Thoracic aorta (tissue), 2 donors: ENCODE measurements around the gene RUNX1. TPM values are rescaled to one million over a fixed set of nuclear protein-coding genes. Genes with fewer than 3 reads are reported as not detected.

Experiments used
- ATAC-seq: fragments of 150-250 bp; one replicate; pipeline ENCODE4 v1.8.0; 2017; ENCODE audit warnings: low read depth; ENCODE audit not compliant: insufficient number of reproducible peaks, low FRiP score
- DNase-seq: peaks from one replicate; pipeline ENCODE4 v3.0.0-alpha.2; 2020; ENCODE audit warnings: low spot score
- H3K27ac ChIP-seq, 2 donors: fragments of 200-600 bp; sonication (generic); 1 replicate in 1 of 2; 2 replicates in 1 of 2; pipeline ENCODE4 v1.5.1; 2016; ENCODE audit warnings: mild to moderate bottlenecking in 2 of 2, moderate library complexity in 2 of 2
- H3K27me3 ChIP-seq: fragments of 200-600 bp; sonication (generic); replicated peaks from 2 replicates; pipeline ENCODE4 v1.6.0; 2016; ENCODE audit warnings: mild to moderate bottlenecking; ENCODE audit not compliant: insufficient read depth
- H3K36me3 ChIP-seq: fragments of 200-600 bp; sonication (generic); one replicate; pipeline ENCODE4 v1.5.1; 2016
- H3K4me1 ChIP-seq, 2 donors: fragments of 200-600 bp; sonication (generic); 1 replicate in 1 of 2; 2 replicates in 1 of 2; pipeline versions ENCODE4 v1.5.1 to v1.6.0; 2016; ENCODE audit warnings: low read depth in 2 of 2, mild to moderate bottlenecking in 1 of 2; ENCODE audit not compliant: control insufficient read depth in 1 of 2
- H3K4me3 ChIP-seq: fragments of 200-600 bp; sonication (generic); 2 replicates; pipeline ENCODE4 v1.5.1; 2016; ENCODE audit warnings: mild to moderate bottlenecking
- H3K9me3 ChIP-seq: fragments of 200-600 bp; sonication (generic); 2 replicates; pipeline ENCODE4 v1.5.1; 2016
- CTCF ChIP-seq: fragments of 200-600 bp; sonication (generic); IDR thresholded peaks from one replicate; pipeline ENCODE4 v1.5.1; 2019; ENCODE audit warnings: antibody characterized with exemption
- total RNA-seq, 2 donors: library from RNA; depleted of rRNA; stranded (reverse); fragments of >200 nt; gene quantifications; one replicate each; pipeline versions ENCODE4 v1.1.0 to v1.2.3, GENCODE V29; 2016

Gene RUNX1
- total RNA-seq, 2 donors from 2014 or later = 47.4 to 64.7 TPM

- Histone ChIP-seq H3K27me3 (no peaks in the 10 kb centered on the region), H3K36me3 (no peaks in the 10 kb centered on the region), H3K4me3 (no peak overlapping the region), H3K4me1 (no peaks in the 10 kb centered on the region), H3K27ac (no peak overlapping the region), H3K9me3 (no peaks in the 10 kb centered on the region)
- TF ChIP-seq CTCF = no peak
- ATAC-seq (no peak), DNase-seq (no peak)
These were observed 231.1 kb downstream of the RUNX1 start for GRCh38 chr21:34817821-34818661.

- H3K9me3 ChIP-seq = no peaks in the 10 kb centered on the region
- H3K36me3 ChIP-seq = no peaks in the 10 kb centered on the region
- no peak for TF ChIP-seq CTCF
- H3K27ac ChIP-seq = no peak overlapping the region
- ATAC-seq = no peak
- H3K27me3 ChIP-seq = no peaks in the 10 kb centered on the region
- no peak for DNase-seq
- H3K4me1 ChIP-seq = no peaks in the 10 kb centered on the region
- no peak overlapping the region for H3K4me3 ChIP-seq
These were observed 233.0 kb downstream of the RUNX1 start for GRCh38 chr21:34815831-34816705.

GRCh38 chr21:34814529-34814951 is 234.6 kb downstream of the RUNX1 start:
- Histone ChIP-seq H3K27me3 (no peaks in the 10 kb centered on the region), H3K27ac (no peak overlapping the region), H3K4me3 (no peak overlapping the region), H3K4me1 (no peaks in the 10 kb centered on the region), H3K9me3 (no peaks in the 10 kb centered on the region), H3K36me3 (no peaks in the 10 kb centered on the region)
- TF ChIP-seq CTCF = no peak
- DNase-seq (no peak), ATAC-seq (no peak)

GRCh38 chr21:34813266-34813894 is 235.7 kb downstream of the RUNX1 start:
- no peaks in the 10 kb centered on the region for H3K9me3 ChIP-seq
- no peak overlapping the region for H3K4me3 ChIP-seq
- no peaks in the 10 kb centered on the region for H3K27me3 ChIP-seq
- no peak overlapping the region for H3K27ac ChIP-seq
- no peak for ATAC-seq
- DNase-seq = no peak
- H3K4me1 ChIP-seq = peaks cover 2 to 5% of the 10 kb centered on the region in 2 donors
- no peaks in the 10 kb centered on the region for H3K36me3 ChIP-seq
- TF ChIP-seq CTCF = no peak
